ENCODE results near the gene GLRX2.

The GLRX2 gene

DNA sequence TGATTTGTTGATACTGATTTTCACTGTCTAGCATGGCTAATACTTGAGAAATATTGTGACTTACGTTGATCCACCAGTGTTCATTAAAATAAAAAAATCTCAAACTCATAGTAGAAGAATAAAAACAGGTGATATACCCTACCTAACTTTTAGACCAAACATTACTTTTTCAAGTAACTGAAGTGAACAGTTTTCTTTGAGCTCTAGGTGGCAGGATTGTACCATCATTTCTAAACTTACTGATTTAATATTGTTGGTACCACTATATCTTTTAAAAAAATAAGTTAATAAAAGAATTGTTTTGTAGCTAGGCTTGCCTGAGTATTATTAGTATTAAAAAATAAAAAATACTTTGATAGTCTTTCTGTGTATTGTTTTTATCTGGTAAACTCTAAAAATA, 38.1 kb upstream of the GLRX2 start:
- H3K36me3 ChIP-seq (ENCODE audit: low read length): peaks cover 30% of the 10 kb centered on the region
- no peak for TF ChIP-seq EZH2phosphoT487 (conservative IDR thresholded peaks at IDR 0.05; ENCODE audit: low read length)
- TF ChIP-seq, protein P1, sequence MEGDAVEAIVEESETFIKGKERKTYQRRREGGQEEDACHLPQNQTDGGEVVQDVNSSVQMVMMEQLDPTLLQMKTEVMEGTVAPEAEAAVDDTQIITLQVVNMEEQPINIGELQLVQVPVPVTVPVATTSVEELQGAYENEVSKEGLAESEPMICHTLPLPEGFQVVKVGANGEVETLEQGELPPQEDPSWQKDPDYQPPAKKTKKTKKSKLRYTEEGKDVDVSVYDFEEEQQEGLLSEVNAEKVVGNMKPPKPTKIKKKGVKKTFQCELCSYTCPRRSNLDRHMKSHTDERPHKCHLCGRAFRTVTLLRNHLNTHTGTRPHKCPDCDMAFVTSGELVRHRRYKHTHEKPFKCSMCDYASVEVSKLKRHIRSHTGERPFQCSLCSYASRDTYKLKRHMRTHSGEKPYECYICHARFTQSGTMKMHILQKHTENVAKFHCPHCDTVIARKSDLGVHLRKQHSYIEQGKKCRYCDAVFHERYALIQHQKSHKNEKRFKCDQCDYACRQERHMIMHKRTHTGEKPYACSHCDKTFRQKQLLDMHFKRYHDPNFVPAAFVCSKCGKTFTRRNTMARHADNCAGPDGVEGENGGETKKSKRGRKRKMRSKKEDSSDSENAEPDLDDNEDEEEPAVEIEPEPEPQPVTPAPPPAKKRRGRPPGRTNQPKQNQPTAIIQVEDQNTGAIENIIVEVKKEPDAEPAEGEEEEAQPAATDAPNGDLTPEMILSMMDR (IDR thresholded peaks at IDR 0.05; ENCODE audit: insufficient read depth, low read length, poor library complexity, severe bottlenecking): no peak
- no peaks in the 10 kb centered on the region for H3K27me3 ChIP-seq (ENCODE audit: low read length)
- H2AFZ ChIP-seq (ENCODE audit: low read depth, low read length, severe bottlenecking): no peak overlapping the region
- H3F3A ChIP-seq (ENCODE audit: insufficient read depth): peaks cover 6% of the 10 kb centered on the region; the same call in 1 of the 2 replicates
- H4K20me1 ChIP-seq (ENCODE audit: low read depth, low read length): no peaks in the 10 kb centered on the region
- H3K9ac ChIP-seq (ENCODE audit: low read length): no peak overlapping the region
- H3K9me2 ChIP-seq (replicated peaks; ENCODE audit: insufficient read depth, low read length): no peaks in the 10 kb centered on the region
- no peak overlapping the region for H3K4me2 ChIP-seq (ENCODE audit: low read depth, low read length, poor library complexity, severe bottlenecking)
- peaks cover 19% of the 10 kb centered on the region for H3K79me2 ChIP-seq (ENCODE audit: insufficient read depth, low read length)
- no peaks in the 10 kb centered on the region for H3K9me3 ChIP-seq (ENCODE audit: insufficient read depth, low read length)
- no peak overlapping the region for H3K27ac ChIP-seq (ENCODE audit: low read depth, low read length)
- no peak overlapping the region for H3K4me3 ChIP-seq (ENCODE audit: insufficient read depth, low read length, poor library complexity, severe bottlenecking)

DNA sequence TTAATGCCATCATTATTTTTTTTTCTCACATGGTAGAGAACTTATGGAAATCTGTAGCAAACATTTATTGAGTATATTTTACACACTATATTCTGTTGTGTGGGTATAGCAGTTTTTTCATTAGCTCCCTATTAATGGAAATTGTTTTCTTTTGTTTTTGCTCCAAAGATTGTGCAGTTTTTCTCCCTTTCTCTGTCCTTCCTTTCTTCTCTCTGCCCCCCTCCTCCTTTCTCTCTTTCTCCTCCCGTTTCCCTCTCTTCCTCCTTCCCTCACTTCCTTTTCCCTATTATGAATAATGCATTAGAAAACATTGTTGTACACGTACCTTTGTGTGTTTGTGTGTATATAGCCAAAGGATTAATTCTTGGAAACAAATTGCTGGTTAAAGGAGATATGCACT, 37.2 kb upstream of the GLRX2 start:
- H3K36me3 ChIP-seq (ENCODE audit: low read length): peaks cover 39% of the 10 kb centered on the region
- peaks cover 22% of the 10 kb centered on the region for H3K79me2 ChIP-seq (ENCODE audit: insufficient read depth, low read length)
- H3K9ac ChIP-seq (ENCODE audit: low read length): no peak overlapping the region

DNA sequence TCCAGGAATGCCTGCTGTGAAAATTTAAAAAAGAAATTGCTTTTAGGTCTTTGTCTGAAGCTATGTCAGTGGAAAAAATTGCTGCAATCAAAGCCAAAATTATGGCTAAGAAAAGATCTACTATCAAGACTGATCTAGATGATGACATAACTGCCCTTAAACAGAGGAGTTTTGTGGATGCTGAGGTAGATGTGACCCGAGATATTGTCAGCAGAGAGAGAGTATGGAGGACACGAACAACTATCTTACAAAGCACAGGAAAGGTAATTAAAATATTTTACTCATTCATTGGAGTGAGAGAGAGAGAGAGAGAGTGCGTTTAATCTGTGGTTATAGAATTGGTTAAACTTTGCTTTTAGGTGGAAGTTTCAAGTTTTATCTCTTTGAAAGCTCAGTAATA, 36.6 kb upstream of the GLRX2 start:
- Histone ChIP-seq H3K4me3 (ENCODE audit: insufficient read depth, low read length, poor library complexity, severe bottlenecking) (no peak overlapping the region), H3K27ac (ENCODE audit: low read depth, low read length) (no peak overlapping the region), H3K9ac (ENCODE audit: low read length) (no peak overlapping the region), H3K4me2 (ENCODE audit: low read depth, low read length, poor library complexity, severe bottlenecking) (no peak overlapping the region), H3K9me3 (ENCODE audit: insufficient read depth, low read length) (no peaks in the 10 kb centered on the region), H3K27me3 (ENCODE audit: low read length) (no peaks in the 10 kb centered on the region), H3K36me3 (ENCODE audit: low read length) (peaks cover 45% of the 10 kb centered on the region), H4K20me1 (ENCODE audit: low read depth, low read length) (no peaks in the 10 kb centered on the region), H3K79me2 (ENCODE audit: insufficient read depth, low read length) (peaks cover 28% of the 10 kb centered on the region), H3K9me2 (replicated peaks; ENCODE audit: insufficient read depth, low read length) (no peaks in the 10 kb centered on the region), H2AFZ (ENCODE audit: low read depth, low read length, severe bottlenecking) (no peak overlapping the region), H3F3A (ENCODE audit: insufficient read depth) (peaks cover 6% of the 10 kb centered on the region; the same call in 1 of the 2 replicates)
- TF ChIP-seq, protein P1 (IDR thresholded peaks at IDR 0.05; ENCODE audit: insufficient read depth, low read length, poor library complexity, severe bottlenecking): no peak
- TF ChIP-seq EZH2phosphoT487 (conservative IDR thresholded peaks at IDR 0.05; ENCODE audit: low read length): no peak

More for the DNA sequence above, 37.2 kb upstream of the GLRX2 start:
- no peak overlapping the region for H3K27ac ChIP-seq (ENCODE audit: low read depth, low read length)
- H2AFZ ChIP-seq (ENCODE audit: low read depth, low read length, severe bottlenecking): no peak overlapping the region
- H4K20me1 ChIP-seq (ENCODE audit: low read depth, low read length): no peaks in the 10 kb centered on the region
- no peaks in the 10 kb centered on the region for H3K9me2 ChIP-seq (replicated peaks; ENCODE audit: insufficient read depth, low read length)
- no peaks in the 10 kb centered on the region for H3K27me3 ChIP-seq (ENCODE audit: low read length)
- no peaks in the 10 kb centered on the region for H3K9me3 ChIP-seq (ENCODE audit: insufficient read depth, low read length)
- TF ChIP-seq, protein P1 (IDR thresholded peaks at IDR 0.05; ENCODE audit: insufficient read depth, low read length, poor library complexity, severe bottlenecking): no peak
- no peak for TF ChIP-seq EZH2phosphoT487 (conservative IDR thresholded peaks at IDR 0.05; ENCODE audit: low read length)
- H3F3A ChIP-seq (ENCODE audit: insufficient read depth): peaks cover 6% of the 10 kb centered on the region; the same call in 1 of the 2 replicates
- H3K4me2 ChIP-seq (ENCODE audit: low read depth, low read length, poor library complexity, severe bottlenecking): no peak overlapping the region
- no peak overlapping the region for H3K4me3 ChIP-seq (ENCODE audit: insufficient read depth, low read length, poor library complexity, severe bottlenecking)

All from SU-DHL-6 (cell line).